ENCODE data around the gene NUBP1.

The NUBP1 gene

DNA sequence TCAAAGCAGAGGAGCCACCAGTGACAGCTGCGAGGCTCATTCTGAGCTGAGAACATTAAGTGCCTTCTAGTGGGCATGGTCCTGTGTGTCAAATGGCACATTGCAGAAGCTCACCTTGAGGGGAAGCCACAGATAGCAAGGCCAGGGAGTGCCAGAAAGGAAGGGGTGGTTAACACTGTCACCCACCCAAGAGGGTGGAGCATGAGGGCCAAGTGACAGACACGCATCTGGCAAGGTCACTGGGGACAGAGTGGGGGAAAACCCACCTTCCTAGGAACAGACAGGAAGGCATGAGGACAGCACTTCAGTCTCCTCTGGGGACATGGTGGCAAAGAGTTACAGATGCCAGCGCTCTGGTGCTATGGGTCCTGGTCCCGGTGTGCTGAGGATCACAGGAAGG lies 22.1 kb downstream of the NUBP1 start:
- Histone ChIP-seq H3K9me2 (replicated peaks; ENCODE audit: low read depth, low read length) (no peaks in the 10 kb centered on the region), H3K36me3 (ENCODE audit: insufficient read depth, low read length) (no peaks in the 10 kb centered on the region), H3K9me3 (ENCODE audit: insufficient read depth, low read depth, low read length) (no peaks in the 10 kb centered on the region), H4K20me1 (ENCODE audit: insufficient read depth, low read length, poor library complexity, severe bottlenecking) (no peaks in the 10 kb centered on the region), H3K27me3 (ENCODE audit: insufficient read depth, low read length, poor library complexity, severe bottlenecking) (no peaks in the 10 kb centered on the region), H3K9ac (ENCODE audit: low read depth, low read length, poor library complexity, severe bottlenecking) (peak overlapping the region; percentile 46), H3K4me2 (ENCODE audit: low read depth, low read length, poor library complexity, severe bottlenecking) (peak overlapping the region; percentile 13), H3K4me3 (ENCODE audit: low read length, poor library complexity, severe bottlenecking) (no peak overlapping the region), H2AFZ (ENCODE audit: low read length) (no peak overlapping the region), H3K4me1 (ENCODE audit: insufficient read depth, low read length, poor library complexity, severe bottlenecking) (peaks cover 27% of the 10 kb centered on the region), H3F3A (ENCODE audit: low read depth) (no peaks in the 10 kb centered on the region), H3K79me2 (ENCODE audit: insufficient read depth, low read length) (no peaks in the 10 kb centered on the region)
- TF ChIP-seq EZH2phosphoT487 (IDR thresholded peaks at IDR 0.05; ENCODE audit: borderline replicate concordance), result no peak
- TF ChIP-seq, protein P1, sequence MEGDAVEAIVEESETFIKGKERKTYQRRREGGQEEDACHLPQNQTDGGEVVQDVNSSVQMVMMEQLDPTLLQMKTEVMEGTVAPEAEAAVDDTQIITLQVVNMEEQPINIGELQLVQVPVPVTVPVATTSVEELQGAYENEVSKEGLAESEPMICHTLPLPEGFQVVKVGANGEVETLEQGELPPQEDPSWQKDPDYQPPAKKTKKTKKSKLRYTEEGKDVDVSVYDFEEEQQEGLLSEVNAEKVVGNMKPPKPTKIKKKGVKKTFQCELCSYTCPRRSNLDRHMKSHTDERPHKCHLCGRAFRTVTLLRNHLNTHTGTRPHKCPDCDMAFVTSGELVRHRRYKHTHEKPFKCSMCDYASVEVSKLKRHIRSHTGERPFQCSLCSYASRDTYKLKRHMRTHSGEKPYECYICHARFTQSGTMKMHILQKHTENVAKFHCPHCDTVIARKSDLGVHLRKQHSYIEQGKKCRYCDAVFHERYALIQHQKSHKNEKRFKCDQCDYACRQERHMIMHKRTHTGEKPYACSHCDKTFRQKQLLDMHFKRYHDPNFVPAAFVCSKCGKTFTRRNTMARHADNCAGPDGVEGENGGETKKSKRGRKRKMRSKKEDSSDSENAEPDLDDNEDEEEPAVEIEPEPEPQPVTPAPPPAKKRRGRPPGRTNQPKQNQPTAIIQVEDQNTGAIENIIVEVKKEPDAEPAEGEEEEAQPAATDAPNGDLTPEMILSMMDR (conservative IDR thresholded peaks at IDR 0.05; ENCODE audit: low read length), result no peak

DNA sequence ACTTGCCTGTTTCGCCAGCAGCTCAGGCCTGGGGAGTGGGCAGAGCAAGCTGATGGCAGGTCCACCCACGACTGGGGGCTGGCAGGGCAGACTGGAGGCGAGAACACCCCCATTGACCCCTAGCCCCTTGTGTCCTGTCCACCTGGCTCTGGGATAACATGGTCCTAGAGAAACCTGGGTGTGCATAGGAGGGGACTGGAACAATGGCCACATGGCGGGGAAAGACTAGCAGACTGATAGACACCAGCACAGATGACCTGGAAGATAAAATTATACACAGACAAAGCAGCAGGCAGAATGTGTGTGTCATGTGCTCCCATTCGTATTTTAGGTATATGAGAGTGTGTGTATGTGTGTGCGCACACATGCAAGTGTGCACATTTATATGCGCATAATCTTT lies 23.5 kb downstream of the NUBP1 start:
- Histone ChIP-seq H3F3A (ENCODE audit: low read depth) (no peaks in the 10 kb centered on the region), H3K36me3 (ENCODE audit: insufficient read depth, low read length) (no peaks in the 10 kb centered on the region)

DNA sequence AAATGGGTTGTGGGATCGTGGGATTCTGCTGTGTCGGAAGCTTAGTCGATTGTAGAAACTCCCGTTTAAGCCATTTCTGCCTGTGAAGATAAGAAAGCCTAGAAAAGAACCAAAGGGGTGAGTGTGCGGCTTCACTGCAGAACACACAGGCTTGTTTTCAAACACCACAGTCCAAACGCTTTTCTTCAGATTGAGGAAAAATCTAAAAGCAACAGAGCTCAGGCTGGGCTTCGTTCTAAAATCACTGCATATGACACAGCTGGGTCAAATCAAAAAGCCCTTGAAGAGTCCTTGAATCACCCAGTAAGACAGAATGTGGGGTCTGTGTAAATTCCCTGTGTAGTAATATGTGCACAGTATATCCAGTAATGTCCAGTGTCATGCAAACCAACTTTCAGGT lies 25.7 kb downstream of the NUBP1 start:
- Histone ChIP-seq H3K4me1 (ENCODE audit: insufficient read depth, low read length, poor library complexity, severe bottlenecking) (peaks cover 9% of the 10 kb centered on the region), H3K36me3 (ENCODE audit: insufficient read depth, low read length) (no peaks in the 10 kb centered on the region), H3K9me3 (ENCODE audit: insufficient read depth, low read depth, low read length) (no peaks in the 10 kb centered on the region), H3F3A (ENCODE audit: low read depth) (no peaks in the 10 kb centered on the region), H3K9me2 (replicated peaks; ENCODE audit: low read depth, low read length) (no peaks in the 10 kb centered on the region), H3K9ac (ENCODE audit: low read depth, low read length, poor library complexity, severe bottlenecking) (no peak overlapping the region), H3K79me2 (ENCODE audit: insufficient read depth, low read length) (no peaks in the 10 kb centered on the region), H3K4me2 (ENCODE audit: low read depth, low read length, poor library complexity, severe bottlenecking) (no peak overlapping the region), H2AFZ (ENCODE audit: low read length) (no peak overlapping the region), H4K20me1 (ENCODE audit: insufficient read depth, low read length, poor library complexity, severe bottlenecking) (no peaks in the 10 kb centered on the region), H3K27me3 (ENCODE audit: insufficient read depth, low read length, poor library complexity, severe bottlenecking) (no peaks in the 10 kb centered on the region), H3K4me3 (ENCODE audit: low read length, poor library complexity, severe bottlenecking) (no peak overlapping the region)
- no peak for TF ChIP-seq EZH2phosphoT487 (IDR thresholded peaks at IDR 0.05; ENCODE audit: borderline replicate concordance)

More for the DNA sequence above, 23.5 kb downstream of the NUBP1 start:
- Histone ChIP-seq H3K27me3 (ENCODE audit: insufficient read depth, low read length, poor library complexity, severe bottlenecking) (no peaks in the 10 kb centered on the region), H4K20me1 (ENCODE audit: insufficient read depth, low read length, poor library complexity, severe bottlenecking) (no peaks in the 10 kb centered on the region), H3K9ac (ENCODE audit: low read depth, low read length, poor library complexity, severe bottlenecking) (no peak overlapping the region), H3K79me2 (ENCODE audit: insufficient read depth, low read length) (no peaks in the 10 kb centered on the region), H3K4me3 (ENCODE audit: low read length, poor library complexity, severe bottlenecking) (no peak overlapping the region), H3K4me2 (ENCODE audit: low read depth, low read length, poor library complexity, severe bottlenecking) (no peak overlapping the region), H3K4me1 (ENCODE audit: insufficient read depth, low read length, poor library complexity, severe bottlenecking) (peaks cover 27% of the 10 kb centered on the region), H3K9me3 (ENCODE audit: insufficient read depth, low read depth, low read length) (no peaks in the 10 kb centered on the region), H2AFZ (ENCODE audit: low read length) (no peak overlapping the region), H3K9me2 (replicated peaks; ENCODE audit: low read depth, low read length) (no peaks in the 10 kb centered on the region)
- TF ChIP-seq EZH2phosphoT487 (IDR thresholded peaks at IDR 0.05; ENCODE audit: borderline replicate concordance), result no peak
- TF ChIP-seq, protein P1 (conservative IDR thresholded peaks at IDR 0.05; ENCODE audit: low read length), result no peak

DNA sequence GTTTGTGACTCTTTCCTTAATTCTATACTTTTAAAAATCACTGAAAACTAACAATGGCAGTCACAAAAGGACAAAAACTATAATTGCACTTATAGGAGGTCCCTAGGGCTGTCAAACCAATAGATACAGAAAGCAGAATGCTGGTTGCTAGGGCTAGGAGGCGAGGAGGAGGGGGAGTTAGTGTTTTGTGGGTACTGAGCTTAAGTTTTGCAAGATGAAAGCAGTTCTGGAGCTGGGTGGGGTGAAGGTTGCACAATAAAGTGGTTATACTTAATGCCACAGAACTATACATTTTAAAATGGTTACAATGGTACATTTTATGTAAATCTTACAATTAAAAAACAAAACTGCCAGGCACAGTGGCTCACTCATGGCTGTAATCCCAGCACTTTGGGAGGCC lies 27.3 kb downstream of the NUBP1 start:
- no peak overlapping the region for H3K4me3 ChIP-seq (ENCODE audit: low read length, poor library complexity, severe bottlenecking)
- H3F3A ChIP-seq (ENCODE audit: low read depth), result no peaks in the 10 kb centered on the region
- no peaks in the 10 kb centered on the region for H3K27me3 ChIP-seq (ENCODE audit: insufficient read depth, low read length, poor library complexity, severe bottlenecking)
- H3K9ac ChIP-seq (ENCODE audit: low read depth, low read length, poor library complexity, severe bottlenecking), result no peak overlapping the region
- H4K20me1 ChIP-seq (ENCODE audit: insufficient read depth, low read length, poor library complexity, severe bottlenecking), result no peaks in the 10 kb centered on the region
- no peak overlapping the region for H3K4me2 ChIP-seq (ENCODE audit: low read depth, low read length, poor library complexity, severe bottlenecking)
- no peaks in the 10 kb centered on the region for H3K79me2 ChIP-seq (ENCODE audit: insufficient read depth, low read length)
- H3K9me2 ChIP-seq (replicated peaks; ENCODE audit: low read depth, low read length), result no peaks in the 10 kb centered on the region
- no peaks in the 10 kb centered on the region for H3K9me3 ChIP-seq (ENCODE audit: insufficient read depth, low read depth, low read length)
- peaks cover 3% of the 10 kb centered on the region for H3K4me1 ChIP-seq (ENCODE audit: insufficient read depth, low read length, poor library complexity, severe bottlenecking)
- H3K36me3 ChIP-seq (ENCODE audit: insufficient read depth, low read length), result no peaks in the 10 kb centered on the region
- H2AFZ ChIP-seq (ENCODE audit: low read length), result no peak overlapping the region
- TF ChIP-seq, protein P1 (conservative IDR thresholded peaks at IDR 0.05; ENCODE audit: low read length), result no peak
- TF ChIP-seq EZH2phosphoT487 (IDR thresholded peaks at IDR 0.05; ENCODE audit: borderline replicate concordance), result no peak

Measured in Loucy (cell line).